IPS-NIHi11 (cell line): Measurements from ENCODE around the gene DIP2C.
"Not testable (repeated sequence)": the region's sequence is repeated elsewhere in the genome, so short reads cannot be mapped to it uniquely, and the experiment has no call there.

Experiments used
- DNase-seq: peaks from one replicate; pipeline ENCODE4 v3.0.0; 2012; ENCODE audit warnings: mixed read lengths, low spot score

Gene DIP2C

GRCh38 chr10:551373-552252, 137.9 kb downstream of the DIP2C start:
- no peak for DNase-seq

GRCh38 chr10:550665-551372, 138.6 kb downstream of the DIP2C start:
- DNase-seq: no peak

- DNase-seq: no peak
Measured at GRCh38 chr10:549391-549790, 140.1 kb downstream of the DIP2C start.

- no peak for DNase-seq
Measured at GRCh38 chr10:548238-548901, 141.1 kb downstream of the DIP2C start.

GRCh38 chr10:547591-548081, 141.8 kb downstream of the DIP2C start:
- no peak for DNase-seq

- peak; percentile 57 for DNase-seq
Measured at GRCh38 chr10:546971-547590, 142.4 kb downstream of the DIP2C start.

- DNase-seq: no peak
Measured at GRCh38 chr10:546451-546850, 143.0 kb downstream of the DIP2C start.

- DNase-seq: no peak
Measured at GRCh38 chr10:543862-544822, 145.3 kb downstream of the DIP2C start.

- no peak for DNase-seq
Measured at GRCh38 chr10:543131-543530, 146.3 kb downstream of the DIP2C start.

- no peak for DNase-seq
Measured at GRCh38 chr10:541750-542371, 147.6 kb downstream of the DIP2C start.

GRCh38 chr10:541041-541440, 148.4 kb downstream of the DIP2C start:
- DNase-seq: no peak

- no peak for DNase-seq
Measured at GRCh38 chr10:538895-539294, 150.6 kb downstream of the DIP2C start.

- no peak for DNase-seq
Measured at GRCh38 chr10:536935-537334, 152.5 kb downstream of the DIP2C start.

GRCh38 chr10:536371-536925, 153.0 kb downstream of the DIP2C start:
- no peak for DNase-seq

GRCh38 chr10:535952-536351, 153.5 kb downstream of the DIP2C start:
- no peak for DNase-seq

- DNase-seq: no peak
Measured at GRCh38 chr10:535051-535450, 154.4 kb downstream of the DIP2C start.

GRCh38 chr10:534047-534566, 155.4 kb downstream of the DIP2C start:
- no peak for DNase-seq

GRCh38 chr10:533611-534010, 155.9 kb downstream of the DIP2C start:
- DNase-seq: no peak

GRCh38 chr10:533186-533585, 156.3 kb downstream of the DIP2C start:
- no peak for DNase-seq

GRCh38 chr10:532331-532730, 157.1 kb downstream of the DIP2C start:
- DNase-seq: not testable (repeated sequence)
